G401 (cell line): Measurements from ENCODE around the gene TMEM145. TPM values are rescaled to one million over a fixed set of nuclear protein-coding genes. Genes with fewer than 3 reads are reported as not detected.
"Not testable (repeated sequence)": the region's sequence is repeated elsewhere in the genome, so short reads cannot be mapped to it uniquely, and the experiment has no call there.

ENCODE experiments used
- DNase-seq: peaks from one replicate; pipeline ENCODE4 v3.0.0-alpha.2; 2015; ENCODE audit warnings: low spot score
- in situ Hi-C: cut with HindIII; loops from 2 replicates; pipeline ENCODE4 v1.10.0; 2016; ENCODE audit warnings: low sequenced_read_pairs, mixed read lengths
- total RNA-seq: library from RNA; depleted of rRNA; stranded (reverse); fragments of >200 nt; shearing (Covaris generic); gene quantifications from 2 replicates; pipeline ENCODE4 v1.2.3, GENCODE V29; 2014; rRNA removed

Gene TMEM145
- total RNA-seq = not detected in 2 replicates

GRCh38 chr19:42313096-42313839 lies at the start of gene TMEM145:
TMEM145 (plus strand) TSS chr19:42313309; CDS start chr19:42313377, 68 bp downstream.
- peak; percentile 76 for DNase-seq
- in situ Hi-C loops = no loop called here

GRCh38 chr19:42266105-42266504 lies 47.0 kb upstream of the TMEM145 start:
- DNase-seq, in situ Hi-C loops: not testable (repeated sequence)

GRCh38 chr19:42266928-42267603 lies 46.0 kb upstream of the TMEM145 start:
- in situ Hi-C loops, DNase-seq: not testable (repeated sequence)

- in situ Hi-C loops = no loop called here
- peak; percentile 59 for DNase-seq
Measured at GRCh38 chr19:42267644-42268141, 45.4 kb upstream of the TMEM145 start.

- in situ Hi-C loops = no loop called here
- DNase-seq = peak; percentile 100
Measured at GRCh38 chr19:42268142-42268703, 44.9 kb upstream of the TMEM145 start.

GRCh38 chr19:42268704-42269477 lies 44.2 kb upstream of the TMEM145 start, which contains the start of gene CIC:
CIC (plus strand) TSS chr19:42269252; CDS start chr19:42271784, 2,532 bp downstream.
- in situ Hi-C loops = no loop called here
- peak; percentile 100 for DNase-seq

GRCh38 chr19:42269478-42270345 lies 43.4 kb upstream of the TMEM145 start:
- peak; percentile 30 for DNase-seq
- in situ Hi-C loops = no loop called here

GRCh38 chr19:42270346-42271044 lies 42.6 kb upstream of the TMEM145 start:
- DNase-seq = peak; percentile 52
- in situ Hi-C loops = no loop called here

- in situ Hi-C loops = no loop called here
- DNase-seq = peak; percentile 64
Measured at GRCh38 chr19:42271045-42271419, 42.1 kb upstream of the TMEM145 start.

- in situ Hi-C loops = no loop called here
- DNase-seq = peak; percentile 53
Measured at GRCh38 chr19:42271861-42272534, 41.1 kb upstream of the TMEM145 start.

- no peak for DNase-seq
- in situ Hi-C loops = no loop called here
Measured at GRCh38 chr19:42272535-42272897, 40.6 kb upstream of the TMEM145 start.

GRCh38 chr19:42272989-42273406 lies 40.1 kb upstream of the TMEM145 start:
- DNase-seq = peak; percentile 29
- in situ Hi-C loops = no loop called here

GRCh38 chr19:42273407-42274064 lies 39.6 kb upstream of the TMEM145 start:
- in situ Hi-C loops = no loop called here
- no peak for DNase-seq

- in situ Hi-C loops = no loop called here
- no peak for DNase-seq
Measured at GRCh38 chr19:42274065-42274682, 38.9 kb upstream of the TMEM145 start.

- in situ Hi-C loops = no loop called here
- DNase-seq = peak; percentile 83
Measured at GRCh38 chr19:42275103-42275502, 38.0 kb upstream of the TMEM145 start.

- no peak for DNase-seq
- in situ Hi-C loops = no loop called here
Measured at GRCh38 chr19:42275517-42275916, 37.6 kb upstream of the TMEM145 start.
